ENCODE data around the gene SDCBP2.

GRCh38 chr20:1323830-1324597 is 4.9 kb downstream of the SDCBP2 start:
- TF ChIP-seq CTCF (IDR thresholded peaks at IDR 0.05): no peak
- TF ChIP-seq POLR2A (IDR thresholded peaks at IDR 0.05): no peak

Measured in uterus (tissue), 2 donors.